Calu3 (cell line): ENCODE measurements around the gene GRIK1. TPM values are rescaled to one million over a fixed set of nuclear protein-coding genes. Genes with fewer than 3 reads are reported as not detected.

Experiments
- BruUV-seq: library from RNA; stranded (reverse); fragments of 400-500 nt; replicated peaks from 2 replicates; lab custom pipeline; 2021; lab: Mats Ljungman, UMichigan
- CTCF ChIA-PET: fragments of 300-600 bp; sonication (Branson Sonifier 250); formaldehyde crosslinking; loops from one replicate; lab custom pipeline; 2022; ENCODE audit warnings: antibody characterized with exemption; lab: Charles Lee
- DNase-seq: peaks from one replicate; pipeline ENCODE4 v3.0.0; 2022
- H3K27ac Mint-ChIP-seq: one replicate; pipeline ENCODE4 v1.8.0; 2022; ENCODE audit warnings: mixed read lengths; ENCODE audit not compliant: unreplicated experiment
- H3K27me3 Mint-ChIP-seq: one replicate; pipeline ENCODE4 v1.8.0; 2022; ENCODE audit warnings: mixed read lengths; ENCODE audit not compliant: unreplicated experiment
- H3K36me3 Mint-ChIP-seq: one replicate; pipeline ENCODE4 v1.8.0; 2022; ENCODE audit warnings: mild to moderate bottlenecking, moderate library complexity, mixed read lengths; ENCODE audit not compliant: insufficient read depth, unreplicated experiment
- H3K4me1 Mint-ChIP-seq: one replicate; pipeline ENCODE4 v1.8.0; 2022; ENCODE audit warnings: mild to moderate bottlenecking, low read depth, mixed read lengths; ENCODE audit not compliant: unreplicated experiment
- H3K4me3 Mint-ChIP-seq: one replicate; pipeline ENCODE4 v1.8.0; 2022; ENCODE audit warnings: mild to moderate bottlenecking, low read depth, moderate library complexity, mixed read lengths; ENCODE audit not compliant: unreplicated experiment
- H3K9me3 Mint-ChIP-seq: one replicate; pipeline ENCODE4 v1.8.0; 2022; ENCODE audit warnings: low read depth, mixed read lengths; ENCODE audit not compliant: unreplicated experiment
- intact Hi-C: fragments of 100-400 bp; cut with micrococcal nuclease; formaldehyde crosslinking; loops from one replicate; pipeline ENCODE4 v1.10.0; 2022; ENCODE audit not compliant: unreplicated experiment
- total RNA-seq: library from RNA; stranded (reverse); gene quantifications from 2 replicates; pipeline ENCODE4 v1.2.3, GENCODE V29; 2022
- TF ChIP-seq, protein P1 (sequence below): fragments of 200-600 bp; IDR thresholded peaks from one replicate; pipeline ENCODE4 v1.8.0; 2022; ENCODE audit warnings: antibody characterized with exemption; ENCODE audit not compliant: unreplicated experiment

GRIK1 gene
- total RNA-seq, 1 experiment from 2014 or later, result not detected

GRCh38 chr21:29947119-29947518, 7.3 kb upstream of the GRIK1 start:
- TF ChIP-seq, protein P1, sequence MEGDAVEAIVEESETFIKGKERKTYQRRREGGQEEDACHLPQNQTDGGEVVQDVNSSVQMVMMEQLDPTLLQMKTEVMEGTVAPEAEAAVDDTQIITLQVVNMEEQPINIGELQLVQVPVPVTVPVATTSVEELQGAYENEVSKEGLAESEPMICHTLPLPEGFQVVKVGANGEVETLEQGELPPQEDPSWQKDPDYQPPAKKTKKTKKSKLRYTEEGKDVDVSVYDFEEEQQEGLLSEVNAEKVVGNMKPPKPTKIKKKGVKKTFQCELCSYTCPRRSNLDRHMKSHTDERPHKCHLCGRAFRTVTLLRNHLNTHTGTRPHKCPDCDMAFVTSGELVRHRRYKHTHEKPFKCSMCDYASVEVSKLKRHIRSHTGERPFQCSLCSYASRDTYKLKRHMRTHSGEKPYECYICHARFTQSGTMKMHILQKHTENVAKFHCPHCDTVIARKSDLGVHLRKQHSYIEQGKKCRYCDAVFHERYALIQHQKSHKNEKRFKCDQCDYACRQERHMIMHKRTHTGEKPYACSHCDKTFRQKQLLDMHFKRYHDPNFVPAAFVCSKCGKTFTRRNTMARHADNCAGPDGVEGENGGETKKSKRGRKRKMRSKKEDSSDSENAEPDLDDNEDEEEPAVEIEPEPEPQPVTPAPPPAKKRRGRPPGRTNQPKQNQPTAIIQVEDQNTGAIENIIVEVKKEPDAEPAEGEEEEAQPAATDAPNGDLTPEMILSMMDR, result no peak
- H3K9me3 Mint-ChIP-seq, result peaks cover 6% of the 10 kb centered on the region
- CTCF ChIA-PET, result no interaction called here
- intact Hi-C loops, result no loop called here
- no peak overlapping the region for H3K4me3 Mint-ChIP-seq
- no peak for DNase-seq
- H3K27ac Mint-ChIP-seq, result no peak overlapping the region
- peaks cover 22% of the 10 kb centered on the region for H3K4me1 Mint-ChIP-seq
- H3K36me3 Mint-ChIP-seq, result no peaks in the 10 kb centered on the region
- no TSS peak for BruUV-seq
- no peaks in the 10 kb centered on the region for H3K27me3 Mint-ChIP-seq

GRCh38 chr21:29943885-29944284, 4.1 kb upstream of the GRIK1 start:
- no peak overlapping the region for H3K27ac Mint-ChIP-seq
- no TSS peak for BruUV-seq
- no peak for DNase-seq
- H3K27me3 Mint-ChIP-seq, result peaks cover 12% of the 10 kb centered on the region
- TF ChIP-seq, protein P1, result no peak
- intact Hi-C loops, result loop anchor here (5.0 kb wide), 1 partner anchor 248 kb away; no protein-coding TSS in a partner anchor
- peaks cover 22% of the 10 kb centered on the region for H3K4me1 Mint-ChIP-seq
- no peaks in the 10 kb centered on the region for H3K36me3 Mint-ChIP-seq
- no peak overlapping the region for H3K4me3 Mint-ChIP-seq
- peaks cover 2% of the 10 kb centered on the region for H3K9me3 Mint-ChIP-seq
- CTCF ChIA-PET, result no interaction called here

GRCh38 chr21:29942034-29942433, 2.2 kb upstream of the GRIK1 start:
- Mint-ChIP-seq H3K36me3 (no peaks in the 10 kb centered on the region), H3K4me3 (no peak overlapping the region), H3K4me1 (peaks cover 9% of the 10 kb centered on the region), H3K9me3 (no peaks in the 10 kb centered on the region), H3K27me3 (peaks cover 26% of the 10 kb centered on the region), H3K27ac (no peak overlapping the region)
- no peak for DNase-seq
- TF ChIP-seq, protein P1, result no peak
- CTCF ChIA-PET, result no interaction called here
- BruUV-seq, result no TSS peak
- intact Hi-C loops, result loop anchor here (5.0 kb wide), 1 partner anchor 250 kb away; no protein-coding TSS in a partner anchor

GRCh38 chr21:29940991-29941390, 1.2 kb upstream of the GRIK1 start:
- CTCF ChIA-PET, result no interaction called here
- peaks cover 26% of the 10 kb centered on the region for H3K27me3 Mint-ChIP-seq
- TF ChIP-seq, protein P1, result no peak
- BruUV-seq, result no TSS peak
- H3K4me3 Mint-ChIP-seq, result no peak overlapping the region
- H3K4me1 Mint-ChIP-seq, result no peaks in the 10 kb centered on the region
- no peaks in the 10 kb centered on the region for H3K36me3 Mint-ChIP-seq
- intact Hi-C loops, result loop anchor here (5.0 kb wide), 1 partner anchor 251 kb away; no protein-coding TSS in a partner anchor
- DNase-seq, result no peak
- no peak overlapping the region for H3K27ac Mint-ChIP-seq
- no peaks in the 10 kb centered on the region for H3K9me3 Mint-ChIP-seq
